Sigmoid colon (tissue), 3 donors: ENCODE results near the gene CEP126.

Source experiments
- POLR2A ChIP-seq, 2 donors: fragments of 450-650 bp; IDR thresholded peaks; one replicate each; pipeline ENCODE4 v1.6.1; 2016; ENCODE audit warnings: antibody characterized with exemption in 2 of 2, mild to moderate bottlenecking in 2 of 2, moderate library complexity in 2 of 2
- TF ChIP-seq, protein P1 (sequence below), 4 experiments: fragments of 450-650 bp in 3 of 4; fragments of 200-600 bp in 1 of 4; IDR thresholded peaks; one replicate each; pipeline ENCODE4 v1.5.1; 2016 to 2019; ENCODE audit warnings: antibody characterized with exemption in 4 of 4, mild to moderate bottlenecking in 3 of 4, moderate library complexity in 2 of 4

DNA sequence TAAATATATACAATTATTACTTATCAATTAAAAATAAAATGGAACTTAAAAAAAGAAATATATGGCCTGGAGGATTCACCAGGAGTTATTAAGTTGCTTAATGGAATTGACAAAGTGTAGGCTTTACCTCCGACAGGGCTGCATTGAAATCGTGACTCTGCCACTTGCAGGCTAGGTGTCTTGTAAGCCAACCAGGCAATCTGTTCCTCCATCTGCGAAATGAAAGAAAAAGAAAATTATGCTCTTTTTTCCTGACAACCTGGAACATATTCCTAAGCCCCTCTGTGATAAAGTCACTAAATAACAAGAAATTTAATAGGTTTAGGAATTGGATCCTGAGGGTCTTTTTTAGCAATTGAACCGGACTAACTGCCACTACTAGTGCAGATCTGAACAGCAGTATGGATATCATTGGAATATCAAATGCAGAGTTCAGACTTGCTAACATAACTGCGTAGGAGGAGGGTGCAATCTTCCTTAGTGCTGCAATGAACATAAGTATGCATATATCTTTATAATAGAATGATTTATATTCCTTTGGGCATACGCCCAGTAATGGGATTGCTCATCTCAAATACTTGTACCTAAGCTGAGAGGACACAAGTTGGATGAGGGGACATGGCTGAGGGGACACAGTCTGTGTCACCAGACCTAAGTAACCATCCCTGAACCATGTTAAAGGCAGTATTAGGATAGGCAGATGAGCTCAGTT is 42.5 kb upstream of the CEP126 start:
- TF ChIP-seq, protein P1, sequence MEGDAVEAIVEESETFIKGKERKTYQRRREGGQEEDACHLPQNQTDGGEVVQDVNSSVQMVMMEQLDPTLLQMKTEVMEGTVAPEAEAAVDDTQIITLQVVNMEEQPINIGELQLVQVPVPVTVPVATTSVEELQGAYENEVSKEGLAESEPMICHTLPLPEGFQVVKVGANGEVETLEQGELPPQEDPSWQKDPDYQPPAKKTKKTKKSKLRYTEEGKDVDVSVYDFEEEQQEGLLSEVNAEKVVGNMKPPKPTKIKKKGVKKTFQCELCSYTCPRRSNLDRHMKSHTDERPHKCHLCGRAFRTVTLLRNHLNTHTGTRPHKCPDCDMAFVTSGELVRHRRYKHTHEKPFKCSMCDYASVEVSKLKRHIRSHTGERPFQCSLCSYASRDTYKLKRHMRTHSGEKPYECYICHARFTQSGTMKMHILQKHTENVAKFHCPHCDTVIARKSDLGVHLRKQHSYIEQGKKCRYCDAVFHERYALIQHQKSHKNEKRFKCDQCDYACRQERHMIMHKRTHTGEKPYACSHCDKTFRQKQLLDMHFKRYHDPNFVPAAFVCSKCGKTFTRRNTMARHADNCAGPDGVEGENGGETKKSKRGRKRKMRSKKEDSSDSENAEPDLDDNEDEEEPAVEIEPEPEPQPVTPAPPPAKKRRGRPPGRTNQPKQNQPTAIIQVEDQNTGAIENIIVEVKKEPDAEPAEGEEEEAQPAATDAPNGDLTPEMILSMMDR (IDR thresholded peaks at IDR 0.05) = no peak
- TF ChIP-seq POLR2A (IDR thresholded peaks at IDR 0.05) = no peak
